IPS DF 19.7 (cell line): ENCODE results near the gene RAB13.

Source experiments
- DNase-seq: peaks from one replicate; pipeline ENCODE4 v3.0.0-alpha.2; 2013; ENCODE audit warnings: low read depth, low spot score

RAB13 gene

DNA sequence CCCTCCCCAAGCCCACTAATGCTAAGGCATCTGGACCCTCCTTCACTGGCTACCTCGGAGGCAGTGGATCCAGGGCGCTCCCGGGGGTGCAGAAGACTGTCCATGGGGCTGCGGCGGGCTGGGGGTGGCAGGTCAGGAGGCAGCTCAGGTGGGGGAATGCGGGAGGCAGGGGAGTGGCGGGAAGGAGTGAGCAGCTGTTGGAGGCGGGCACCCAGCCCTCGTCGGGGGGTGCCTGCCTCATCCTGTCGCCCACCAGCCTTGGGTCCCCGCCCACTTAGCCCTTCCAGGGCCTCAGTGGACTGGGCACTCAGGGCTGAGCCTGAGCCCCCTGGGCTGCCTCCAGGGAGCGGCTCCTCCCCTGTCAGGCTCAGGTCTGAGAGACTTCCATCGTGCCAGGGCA is 52.7 kb downstream of the RAB13 start:
- DNase-seq: no peak

DNA sequence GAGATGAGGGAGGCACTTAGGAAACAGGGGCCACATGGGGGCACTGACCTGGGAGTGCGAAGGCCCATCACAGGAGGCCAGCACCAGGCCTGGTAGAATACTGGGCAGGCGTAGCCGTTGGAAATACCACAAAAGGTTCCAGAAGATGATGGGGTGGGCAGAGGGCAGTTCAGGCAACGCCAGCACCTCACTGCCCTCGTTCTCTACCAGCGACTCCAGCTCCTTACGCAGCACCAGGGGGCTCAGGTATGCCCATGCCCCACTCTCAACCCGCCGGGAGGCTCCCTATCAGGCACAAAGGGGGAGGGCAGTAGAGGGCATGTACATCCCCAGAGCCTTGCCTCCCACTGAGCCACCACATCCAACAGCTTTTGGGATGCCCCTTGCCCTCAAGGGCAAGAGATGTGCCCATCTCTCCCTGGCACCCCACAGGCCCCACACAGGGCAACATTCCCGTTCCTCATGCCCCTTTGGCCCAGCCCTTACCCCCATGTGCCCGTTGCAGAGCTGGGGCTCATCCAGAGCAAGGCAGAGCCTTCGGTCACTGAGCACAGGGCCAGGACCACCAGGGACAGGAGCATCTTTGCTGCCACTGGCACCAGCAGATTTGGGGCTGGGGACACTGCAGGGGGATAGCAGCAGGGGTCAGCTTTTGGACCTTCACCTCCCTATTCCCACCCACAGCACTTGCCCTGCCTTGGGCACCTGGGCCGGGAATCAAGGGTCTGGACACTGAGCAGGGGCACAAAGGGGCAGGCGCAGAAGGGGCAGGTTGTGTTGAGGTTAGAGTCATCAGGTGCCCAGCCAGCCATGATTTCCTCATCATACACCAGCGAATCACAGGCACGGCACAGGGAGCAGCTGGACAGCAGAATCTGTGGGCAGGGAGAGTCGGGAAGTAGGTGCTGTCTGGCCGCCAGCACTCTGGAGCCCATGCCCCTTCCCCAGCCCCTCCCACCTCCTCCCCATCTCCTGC is 53.7 kb downstream of the RAB13 start:
- no peak for DNase-seq
